Mesenchymal stem cell (in vitro differentiated cells and primary cell): Measurements from ENCODE around the gene LMNA.
A peak's percentile ranks its signal among the peaks of the same experiment; 100 is the strongest.

ENCODE experiments used
- DNase-seq: peaks from one replicate; pipeline ENCODE4 v3.0.0-alpha.2; 2013
- H2AFZ ChIP-seq: one replicate; pipeline ENCODE4 v1.6.1; 2013; ENCODE audit warnings: low read depth, mild to moderate bottlenecking, control low read depth, inconsistent platforms, low read length, moderate library complexity
- H2AK5ac ChIP-seq: 2 replicates; pipeline ENCODE4 v1.6.1; 2013; ENCODE audit warnings: low read length, moderate library complexity, mild to moderate bottlenecking, inconsistent platforms; ENCODE audit not compliant: severe bottlenecking
- H2BK120ac ChIP-seq: one replicate; pipeline ENCODE4 v1.6.1; 2013; ENCODE audit warnings: low read depth, mild to moderate bottlenecking, inconsistent platforms, low read length, moderate library complexity
- H2BK12ac ChIP-seq, 2 experiments: one replicate each; pipeline ENCODE4 v1.6.1; 2013; ENCODE audit warnings: inconsistent platforms in 2 of 2, low read length in 2 of 2, mild to moderate bottlenecking in 2 of 2, moderate library complexity in 2 of 2, control low read depth in 1 of 2
- H2BK15ac ChIP-seq: one replicate; pipeline ENCODE4 v1.6.1; 2013; ENCODE audit warnings: mild to moderate bottlenecking, low read depth, inconsistent platforms; ENCODE audit not compliant: poor library complexity, severe bottlenecking
- H2BK5ac ChIP-seq: 2 replicates; pipeline ENCODE4 v1.6.1; 2013; ENCODE audit warnings: low read depth, mild to moderate bottlenecking, low read length, control low read depth, inconsistent platforms; ENCODE audit not compliant: poor library complexity, severe bottlenecking
- H3K14ac ChIP-seq, 2 experiments: one replicate each; pipeline ENCODE4 v1.6.1; 2013; ENCODE audit warnings: inconsistent platforms in 2 of 2, low read length in 2 of 2, control low read depth in 1 of 2, mild to moderate bottlenecking in 1 of 2, moderate library complexity in 1 of 2
- H3K18ac ChIP-seq, 2 experiments: one replicate each; pipeline ENCODE4 v1.6.1; 2013; ENCODE audit warnings: inconsistent platforms in 2 of 2, low read length in 2 of 2, control low read depth in 1 of 2, low read depth in 1 of 2, mild to moderate bottlenecking in 1 of 2
- H3K23ac ChIP-seq, 2 experiments: one replicate each; pipeline ENCODE4 v1.6.1; 2013; ENCODE audit warnings: inconsistent platforms in 2 of 2, low read length in 2 of 2, mild to moderate bottlenecking in 2 of 2, moderate library complexity in 2 of 2, control low read depth in 1 of 2
- H3K27ac ChIP-seq: 2 replicates; pipeline ENCODE4 v1.5.1; 2013; ENCODE audit warnings: mild to moderate bottlenecking, moderate library complexity, low read length, control low read depth, inconsistent platforms; ENCODE audit not compliant: poor library complexity, severe bottlenecking
- H3K27me3 ChIP-seq, 2 experiments: 2 replicates each; pipeline versions ENCODE4 v1.6.1 to v1.7.0; 2013; ENCODE audit warnings: low read length in 2 of 2, mild to moderate bottlenecking in 2 of 2, moderate library complexity in 2 of 2, control low read depth in 1 of 2, inconsistent platforms in 1 of 2; ENCODE audit not compliant: control insufficient read depth in 1 of 2, insufficient read depth in 1 of 2
- H3K36me3 ChIP-seq, 2 experiments: 2 replicates each; pipeline versions ENCODE4 v1.6.1 to v1.7.0; 2013; ENCODE audit warnings: low read length in 2 of 2, control low read depth in 1 of 2, inconsistent platforms in 1 of 2, low read depth in 1 of 2, mild to moderate bottlenecking in 1 of 2; ENCODE audit not compliant: insufficient read depth in 2 of 2, control insufficient read depth in 1 of 2
- H3K4ac ChIP-seq, 2 experiments: one replicate each; pipeline ENCODE4 v1.6.1; 2013; ENCODE audit warnings: inconsistent platforms in 2 of 2, low read length in 2 of 2, mild to moderate bottlenecking in 2 of 2, moderate library complexity in 2 of 2, control low read depth in 1 of 2, low read depth in 1 of 2
- H3K4me1 ChIP-seq: 2 replicates; pipeline ENCODE4 v1.6.1; 2013; ENCODE audit warnings: low read depth, low read length, control low read depth; ENCODE audit not compliant: control insufficient read depth, insufficient read depth
- H3K4me2 ChIP-seq: 2 replicates; pipeline ENCODE4 v1.6.1; 2013; ENCODE audit warnings: low read length, mild to moderate bottlenecking, inconsistent platforms; ENCODE audit not compliant: poor library complexity, severe bottlenecking
- H3K4me3 ChIP-seq, 2 experiments: 2 replicates each; pipeline versions ENCODE4 v1.5.1 to v1.7.0; 2013; ENCODE audit warnings: low read length in 2 of 2, mild to moderate bottlenecking in 2 of 2, control low read depth in 1 of 2, low read depth in 1 of 2; ENCODE audit not compliant: insufficient read depth in 1 of 2
- H3K79me1 ChIP-seq: replicated peaks from 2 replicates; pipeline ENCODE4 v1.6.1; 2013; ENCODE audit warnings: mild to moderate bottlenecking, control low read depth, low read length, inconsistent platforms; ENCODE audit not compliant: poor library complexity, severe bottlenecking
- H3K9ac ChIP-seq: 2 replicates; pipeline ENCODE4 v1.7.0; 2013; ENCODE audit warnings: mild to moderate bottlenecking, low read length, moderate library complexity
- H3K9me3 ChIP-seq: 2 replicates; pipeline ENCODE4 v1.7.0; 2013; ENCODE audit warnings: mild to moderate bottlenecking, low read length; ENCODE audit not compliant: control insufficient read depth
- H4K8ac ChIP-seq: one replicate; pipeline ENCODE4 v1.6.1; 2013; ENCODE audit warnings: inconsistent platforms, mild to moderate bottlenecking, low read length, moderate library complexity
- H4K91ac ChIP-seq: one replicate; pipeline ENCODE4 v1.6.1; 2013; ENCODE audit warnings: mild to moderate bottlenecking, low read length, inconsistent platforms
- WGBS: methylation state at CpG from one replicate; pipeline ENCODE4 v1.1.7; 2013; ENCODE audit warnings: mixed read lengths; 5-methylcytosine and 5-hydroxymethylcytosine counted together

The LMNA gene

DNA sequence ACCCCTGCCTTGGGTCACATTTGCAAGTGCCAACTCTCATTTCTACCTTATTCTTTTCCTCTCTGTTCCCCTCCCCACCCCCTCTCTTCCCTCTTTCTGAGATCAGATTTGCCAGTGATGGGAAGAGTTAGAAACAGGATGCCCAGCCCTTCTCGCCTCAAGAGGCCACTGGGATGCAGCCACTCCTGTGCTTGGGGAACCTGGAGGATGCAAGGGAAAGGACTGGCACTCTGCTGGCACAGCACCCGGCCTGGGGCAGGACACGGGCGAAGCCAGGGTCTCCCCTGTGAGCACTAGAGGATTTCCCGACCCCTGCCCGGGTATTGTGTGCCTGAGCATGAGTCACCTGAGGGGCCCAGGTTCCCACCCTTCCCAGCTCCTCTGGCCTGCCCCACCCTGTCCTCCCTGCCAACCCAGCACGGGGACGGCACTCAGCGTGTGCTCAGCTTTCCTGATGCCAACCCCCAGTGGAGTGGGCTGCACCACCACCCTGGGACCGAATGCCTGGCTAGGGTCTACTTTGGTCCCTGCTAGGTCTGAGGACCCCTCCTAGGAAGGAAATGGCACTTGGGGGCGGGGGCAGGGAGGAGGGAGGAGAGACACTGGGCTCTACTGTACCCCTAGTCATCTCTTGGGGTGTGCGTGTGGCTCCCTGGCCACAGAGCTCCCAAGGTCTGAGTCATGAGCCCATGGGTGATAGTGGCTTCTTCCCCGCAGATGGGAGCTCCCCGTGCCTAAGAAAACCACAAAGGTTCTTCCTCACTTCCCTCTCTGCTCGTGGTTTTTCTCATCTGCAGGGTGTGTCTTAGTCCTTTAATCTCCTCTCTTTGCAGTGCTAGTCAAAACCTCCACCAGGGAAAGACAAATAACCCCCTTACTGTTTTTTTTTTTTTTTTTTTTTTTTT, 12.4 kb downstream of the LMNA start:
- peak overlapping the region in 1 of 2 experiments; percentile 20 for H3K23ac ChIP-seq
- H2AFZ ChIP-seq: no peak overlapping the region
- DNase-seq: peak; percentile 98
- peak overlapping the region in 1 of 2 experiments; percentile 10 for H3K14ac ChIP-seq
- no peaks in the 10 kb centered on the region for H3K79me1 ChIP-seq
- H2AK5ac ChIP-seq: peak overlapping the region; percentile 42
- peak overlapping the region; percentile 51 to 88 for H2BK12ac ChIP-seq
- WGBS: 16% methylated on average over 13 of the region's 15 CpGs
- peak overlapping the region; percentile 88 for H2BK120ac ChIP-seq
- peak overlapping the region; percentile 67 for H2BK5ac ChIP-seq
- H3K36me3 ChIP-seq: peaks cover 16 to 42% of the 10 kb centered on the region in 2 experiments
- peak overlapping the region; percentile 99 for H3K18ac ChIP-seq
- H3K4me3 ChIP-seq: peak overlapping the region in 1 of 2 experiments; percentile 74
- H4K91ac ChIP-seq: peak overlapping the region; percentile 100
- H3K4me1 ChIP-seq: peaks cover 70% of the 10 kb centered on the region
- H3K9me3 ChIP-seq: no peaks in the 10 kb centered on the region
- H2BK15ac ChIP-seq: peak overlapping the region; percentile 83
- H3K4me2 ChIP-seq: peak overlapping the region; percentile 39
- peak overlapping the region; percentile 93 to 99 for H3K4ac ChIP-seq
- H3K9ac ChIP-seq: peak overlapping the region; percentile 99
- peak overlapping the region; percentile 89 for H4K8ac ChIP-seq
- no peaks in the 10 kb centered on the region for H3K27me3 ChIP-seq
- peak overlapping the region; percentile 91 for H3K27ac ChIP-seq

DNA sequence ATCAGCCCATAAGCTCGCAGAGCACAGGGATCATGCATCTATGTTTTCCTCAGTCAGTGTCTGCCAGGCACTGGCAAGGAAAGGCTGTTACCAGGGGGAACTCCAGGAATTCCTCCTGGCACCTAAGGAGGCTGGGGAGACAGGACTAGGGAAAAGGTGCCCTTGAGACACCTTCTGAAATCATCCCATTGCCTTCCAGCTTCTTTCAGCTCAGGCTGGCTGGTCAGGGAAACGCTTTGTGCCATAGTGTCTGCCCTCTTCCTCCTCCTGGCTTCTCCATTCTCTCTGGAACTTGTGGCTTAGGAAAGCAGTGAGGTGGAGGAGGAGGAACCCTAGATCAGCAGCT, 13.8 kb downstream of the LMNA start:
- no peak overlapping the region for H2BK15ac ChIP-seq
- peak overlapping the region; percentile 93 for H2BK120ac ChIP-seq
- H3K79me1 ChIP-seq: no peaks in the 10 kb centered on the region
- H3K4ac ChIP-seq: peak overlapping the region; percentile 79
- DNase-seq: no peak
- H3K18ac ChIP-seq: peak overlapping the region; percentile 79 to 91
- H4K8ac ChIP-seq: peak overlapping the region; percentile 91
- H2AK5ac ChIP-seq: peak overlapping the region; percentile 98
- peak overlapping the region; percentile 19 for H2BK5ac ChIP-seq
- H3K4me1 ChIP-seq: peaks cover 60% of the 10 kb centered on the region
- H3K4me3 ChIP-seq: peak overlapping the region in 1 of 2 experiments; percentile 74
- 57% methylated on average over 2 of the region's 2 CpGs for WGBS
- H2BK12ac ChIP-seq: peak overlapping the region; percentile 90 to 91
- peak overlapping the region; percentile 91 for H4K91ac ChIP-seq
- H3K4me2 ChIP-seq: no peak overlapping the region
- no peaks in the 10 kb centered on the region for H3K9me3 ChIP-seq
- H3K36me3 ChIP-seq: peaks cover 24 to 49% of the 10 kb centered on the region in 2 experiments
- no peak overlapping the region for H2AFZ ChIP-seq
- no peaks in the 10 kb centered on the region for H3K27me3 ChIP-seq
- H3K14ac ChIP-seq: peak overlapping the region in 1 of 2 experiments; percentile 2
- peak overlapping the region in 1 of 2 experiments; percentile 2 for H3K23ac ChIP-seq
- peak overlapping the region; percentile 99 for H3K9ac ChIP-seq
- H3K27ac ChIP-seq: peak overlapping the region; percentile 91

DNA sequence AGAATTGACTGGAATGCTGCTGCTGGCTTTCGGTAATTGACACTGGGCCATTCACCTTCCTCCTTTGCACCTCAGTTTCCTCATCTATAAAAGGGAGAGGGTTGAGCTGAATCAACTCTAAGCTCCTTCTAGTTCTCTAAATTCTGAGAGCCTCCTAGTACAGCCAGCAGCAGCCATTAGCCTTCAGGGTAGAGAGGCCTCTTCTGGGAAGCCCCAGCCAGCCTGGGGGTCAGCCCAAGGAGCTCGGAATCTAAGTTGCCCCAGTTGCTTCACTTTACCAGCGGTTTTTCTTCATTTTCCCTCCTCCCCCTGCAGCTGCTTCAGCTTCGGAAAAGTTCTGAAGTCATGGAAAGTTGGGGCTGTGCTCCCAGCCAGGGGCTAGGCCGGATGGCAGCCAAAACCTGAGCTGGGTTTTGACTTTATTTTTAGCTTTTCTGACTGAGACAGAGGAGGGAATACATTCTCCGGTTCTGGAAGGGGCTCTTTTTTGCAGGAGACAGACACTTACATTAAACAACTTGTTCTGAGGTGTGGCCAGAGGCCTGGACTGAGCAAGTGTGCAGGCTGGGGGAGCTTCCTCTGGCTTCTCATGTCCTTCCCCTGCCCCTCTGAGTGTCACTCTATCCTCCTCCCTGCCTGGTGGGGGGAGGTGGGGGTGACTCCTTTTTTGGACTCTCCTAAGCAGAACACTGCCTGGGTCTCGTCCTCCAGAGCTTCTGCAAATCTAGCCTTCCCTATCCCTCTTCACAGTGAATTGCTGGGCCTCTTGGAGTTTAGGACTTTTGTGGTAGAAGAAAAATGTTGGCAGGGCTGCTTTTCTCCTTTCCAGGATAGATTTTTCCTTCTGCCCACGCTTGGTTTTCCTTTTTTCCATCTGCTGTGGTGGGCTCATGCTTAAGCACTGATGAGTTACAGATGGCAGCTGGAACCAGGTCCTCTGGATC, 14.4 kb downstream of the LMNA start:
- Histone ChIP-seq H3K4ac (peak overlapping the region; percentile 79 to 98), H2AFZ (no peak overlapping the region), H4K8ac (peak overlapping the region; percentile 91), H3K27ac (peak overlapping the region; percentile 91), H3K4me3 (peak overlapping the region in 1 of 2 experiments; percentile 74), H3K27me3 (no peaks in the 10 kb centered on the region), H3K79me1 (no peaks in the 10 kb centered on the region), H2BK120ac (peak overlapping the region; percentile 93), H4K91ac (peak overlapping the region; percentile 97), H2BK12ac (peak overlapping the region; percentile 91 to 99), H3K4me2 (peak overlapping the region; percentile 35), H3K36me3 (peaks cover 30 to 56% of the 10 kb centered on the region in 2 experiments), H3K23ac (peak overlapping the region in 1 of 2 experiments; percentile 46), H3K9ac (peak overlapping the region; percentile 99), H3K18ac (peak overlapping the region; percentile 91 to 100), H3K14ac (peak overlapping the region in 1 of 2 experiments; percentile 2), H3K4me1 (peaks cover 55% of the 10 kb centered on the region), H2BK5ac (peak overlapping the region; percentile 88), H2AK5ac (peak overlapping the region; percentile 98), H3K9me3 (no peaks in the 10 kb centered on the region), H2BK15ac (peak overlapping the region; percentile 85)
- WGBS: 15% methylated on average over 6 of the region's 8 CpGs
- DNase-seq: peak; percentile 92
